GM18511 (cell line): ENCODE data around the gene CH25H.
A peak's percentile ranks its signal among the peaks of the same experiment; 100 is the strongest.
"Not testable (repeated sequence)": the region's sequence is repeated elsewhere in the genome, so short reads cannot be mapped to it uniquely, and the experiment has no call there.

ENCODE experiments used
- ATAC-seq: cut with Tn5 transposase; IDR thresholded peaks from one replicate; pipeline ENCODE4 v1.9.1; 2021; ENCODE audit warnings: mild to moderate bottlenecking, moderate library complexity; ENCODE audit not compliant: unreplicated experiment

CH25H gene

DNA sequence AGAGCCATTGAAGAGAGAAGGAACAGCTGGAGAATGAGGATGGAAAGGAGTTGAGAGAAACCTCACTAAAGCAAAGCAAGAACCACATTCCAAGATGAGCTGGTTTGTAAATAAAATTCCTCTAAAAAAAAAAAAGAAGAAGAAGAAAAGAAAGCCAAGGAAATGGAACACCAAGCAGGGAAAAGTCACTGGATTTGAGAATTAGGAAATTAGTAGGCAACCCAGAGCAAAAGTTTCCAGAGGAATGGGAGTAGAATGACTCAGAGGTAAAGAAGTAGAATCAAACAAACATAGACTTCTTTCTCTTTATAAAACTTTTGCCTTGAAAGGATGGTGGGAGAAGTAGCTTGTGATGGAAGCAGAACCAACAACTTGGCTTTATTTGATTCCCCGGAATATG, 3.9 kb downstream of the CH25H start:
- no peak for ATAC-seq

DNA sequence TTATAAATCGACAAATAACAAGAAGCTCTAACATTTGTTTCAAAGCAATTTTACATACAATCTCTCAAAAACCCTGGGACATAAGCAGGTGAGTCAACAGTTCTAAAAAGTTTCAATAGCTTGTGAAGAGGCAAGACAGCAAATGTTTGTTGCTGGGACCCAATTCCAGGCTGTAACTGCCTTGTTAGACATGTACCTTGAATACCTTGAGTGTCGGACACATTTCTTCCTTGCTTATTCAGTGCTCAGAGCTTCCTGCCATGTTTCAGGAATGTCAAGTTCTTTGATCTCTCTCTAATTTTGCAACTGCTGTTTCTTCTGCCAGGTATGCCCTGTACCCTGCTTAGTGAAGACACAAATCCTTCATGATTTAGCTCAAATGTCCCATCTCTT, 5.1 kb downstream of the CH25H start:
- ATAC-seq: no peak

DNA sequence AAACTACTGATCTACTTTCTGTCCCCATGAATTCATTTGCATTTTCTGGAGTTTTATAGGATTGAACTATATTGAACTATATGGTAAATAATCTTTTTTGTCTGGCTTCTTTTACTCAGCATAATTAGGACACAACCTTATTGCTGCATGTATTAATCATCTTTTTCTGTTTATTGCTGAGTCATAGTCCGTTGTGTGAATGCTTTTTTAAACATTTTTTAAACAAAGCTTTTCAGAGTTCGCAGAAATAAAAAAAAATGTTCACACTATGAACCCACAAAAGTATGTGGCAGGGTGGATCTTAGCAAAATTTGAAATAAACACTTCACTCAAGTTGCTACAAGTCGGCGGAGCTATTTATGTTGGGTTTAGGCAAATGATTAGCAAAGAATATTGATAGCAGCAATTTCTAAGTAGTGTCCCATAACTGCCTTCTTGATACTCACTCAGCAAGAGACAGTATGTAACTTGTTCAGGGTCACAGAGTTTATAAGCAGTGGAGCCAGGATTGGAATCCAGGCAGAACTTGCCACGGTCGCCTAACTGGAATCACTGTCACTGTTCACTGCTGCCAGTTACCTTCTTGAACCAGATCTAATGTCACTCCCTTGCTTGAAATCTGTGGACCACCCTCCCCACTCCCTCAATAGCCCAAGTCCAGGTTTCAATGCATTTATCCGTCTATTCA, 5.6 kb downstream of the CH25H start:
- ATAC-seq: no peak

DNA sequence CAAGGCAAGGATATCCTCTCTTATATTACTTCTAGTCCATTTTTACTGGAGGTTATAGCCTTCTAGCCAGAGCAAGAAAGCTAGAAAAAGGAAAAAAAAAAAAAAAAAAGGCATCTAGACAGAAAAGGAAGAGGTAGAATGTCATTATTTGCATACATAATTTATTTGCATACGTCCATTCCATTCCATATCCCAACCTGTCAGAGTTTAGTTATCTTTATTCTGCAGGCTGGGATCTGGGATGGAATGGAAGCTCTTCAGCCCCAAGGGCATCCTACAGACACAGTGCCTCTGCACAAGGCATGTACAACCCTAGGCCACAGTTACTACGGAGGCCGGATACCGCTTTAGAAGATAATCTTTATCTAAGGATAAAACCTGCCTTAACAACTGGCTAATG, 9.6 kb downstream of the CH25H start:
- no peak for ATAC-seq

DNA sequence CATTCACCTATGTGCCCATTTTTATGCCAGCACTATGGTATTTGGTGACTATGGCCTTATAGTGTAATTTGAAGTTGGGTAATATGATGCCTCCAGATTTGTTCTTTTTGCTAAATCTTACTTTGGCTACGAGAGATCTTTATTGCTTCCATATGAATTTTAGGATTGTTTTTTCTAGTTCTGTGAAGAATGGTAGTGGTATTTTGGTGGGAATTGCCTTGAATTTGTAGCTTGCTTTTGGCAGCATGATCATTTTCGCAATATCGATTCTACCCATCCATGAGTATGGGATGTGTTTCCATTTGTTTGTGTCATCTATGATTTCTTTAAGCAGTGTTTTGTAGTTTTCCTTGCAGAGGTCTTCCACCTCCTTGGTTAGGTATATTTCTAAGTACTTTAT, 15.8 kb downstream of the CH25H start:
- ATAC-seq: not testable (repeated sequence)

DNA sequence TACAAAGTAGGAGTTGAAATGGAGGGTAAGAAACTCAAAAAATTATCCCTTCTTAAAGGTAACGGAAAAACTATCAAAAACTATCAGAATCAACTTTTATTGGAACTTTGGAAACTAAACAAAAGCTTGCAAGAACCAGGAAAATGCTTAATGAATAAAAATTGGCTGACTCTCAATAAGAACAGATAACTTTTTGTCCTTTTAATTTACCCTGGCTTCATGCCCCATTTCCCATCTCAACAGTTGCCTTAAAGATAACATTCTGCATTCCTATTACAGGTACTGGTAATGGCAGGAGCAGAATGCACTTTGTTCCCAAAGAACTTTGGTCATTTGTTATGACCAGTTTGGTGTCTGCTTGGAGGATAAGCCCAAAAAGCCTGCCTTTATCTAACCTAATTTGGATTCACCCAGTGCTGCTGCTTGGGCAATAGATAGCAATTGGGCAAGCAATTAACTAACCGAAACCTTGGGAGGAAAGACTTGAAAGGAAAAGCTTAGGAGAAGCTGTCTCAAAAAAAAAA, 17.8 kb downstream of the CH25H start:
- no peak for ATAC-seq

DNA sequence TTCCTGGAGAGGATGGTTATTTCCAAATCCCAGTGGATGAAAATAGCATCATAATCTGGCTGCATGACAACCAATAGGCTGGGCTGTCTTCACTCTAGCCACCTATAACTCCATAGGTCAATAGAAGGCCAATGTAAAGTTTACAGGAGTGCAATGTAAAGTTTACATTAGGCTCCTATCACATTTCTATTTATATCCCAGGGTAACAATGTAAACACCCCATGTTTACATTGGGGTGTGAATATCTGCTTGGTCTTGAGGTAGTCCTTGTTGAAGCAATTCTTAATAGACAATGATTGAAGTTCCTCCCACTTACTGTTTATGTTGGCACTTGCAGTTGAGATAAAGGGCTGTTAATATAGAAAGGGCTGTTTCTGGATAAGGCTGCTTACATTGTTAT, 21.5 kb downstream of the CH25H start:
- no peak for ATAC-seq

DNA sequence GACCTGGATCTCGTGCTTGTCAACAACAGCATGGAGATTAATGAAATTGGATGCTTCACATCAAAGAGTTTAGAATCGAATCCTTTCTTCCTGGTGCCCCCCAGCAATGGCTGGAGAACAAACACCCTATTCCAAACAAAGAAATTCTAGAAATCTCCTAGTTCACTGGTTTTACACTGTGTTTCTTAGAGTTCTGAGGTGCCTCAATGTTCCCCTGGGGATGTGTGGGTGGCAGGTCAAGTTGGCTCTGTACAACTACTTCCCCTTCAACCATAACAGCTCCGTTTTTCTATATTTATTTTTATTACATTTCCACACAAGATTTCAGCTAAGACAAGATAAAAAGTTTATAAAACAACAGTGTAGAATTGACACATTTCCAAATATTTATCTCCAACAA, 22.5 kb downstream of the CH25H start:
- no peak for ATAC-seq

DNA sequence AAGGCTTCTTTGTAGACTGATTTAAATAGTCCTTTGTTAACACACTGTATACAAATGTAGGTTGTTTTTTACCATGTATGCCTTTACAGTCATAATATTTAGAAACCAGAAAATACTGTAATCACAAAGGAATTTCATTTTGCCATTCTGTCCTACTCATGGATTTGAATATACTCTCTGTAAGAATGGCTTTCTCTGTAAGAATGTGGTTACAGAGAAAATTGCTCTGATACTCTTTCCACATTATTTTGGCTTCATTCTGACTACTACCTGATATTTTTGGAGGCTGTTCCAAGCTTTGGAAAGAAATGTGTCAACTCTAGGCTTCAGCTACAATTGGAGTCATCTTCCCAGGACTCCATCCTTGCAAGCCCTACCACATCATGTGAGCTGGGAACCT, 23.5 kb downstream of the CH25H start:
- ATAC-seq: no peak

DNA sequence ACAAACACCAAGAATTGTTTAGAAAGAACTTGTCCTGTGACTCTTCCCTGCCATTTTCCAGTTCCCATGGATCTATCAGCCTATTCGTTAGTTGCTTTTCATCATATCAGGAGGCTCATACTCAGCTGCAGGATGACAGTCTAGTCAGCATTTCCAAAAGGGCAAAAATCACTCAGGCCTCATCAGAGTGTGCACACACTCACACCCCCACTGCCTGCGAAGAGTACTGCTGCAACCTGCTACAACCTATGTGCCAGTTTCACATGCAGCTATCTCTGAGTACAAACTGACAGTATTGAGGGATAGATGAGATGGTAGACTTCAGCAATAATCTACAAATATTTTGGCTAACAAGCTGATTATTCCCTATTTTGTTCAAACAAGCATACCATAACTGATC, 24.2 kb downstream of the CH25H start:
- no peak for ATAC-seq

DNA sequence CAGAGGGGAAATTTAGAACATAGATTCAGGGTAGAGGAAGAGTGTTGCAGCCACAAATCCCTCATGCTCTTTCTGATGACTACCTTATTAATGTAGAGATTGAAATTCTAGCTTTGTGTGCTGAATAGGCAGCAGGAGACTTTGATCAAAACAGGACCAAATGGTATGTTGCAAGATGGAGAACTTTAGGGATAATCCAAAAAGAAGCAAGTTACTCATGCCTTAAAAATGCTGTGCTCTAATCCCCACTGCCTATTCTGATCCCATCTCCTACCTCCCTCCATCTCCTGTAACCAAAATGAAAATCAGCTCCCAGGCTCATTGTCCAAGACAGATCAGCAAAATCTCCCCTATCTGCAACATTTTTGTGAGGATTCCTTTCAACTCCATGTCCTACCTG, 31.3 kb downstream of the CH25H start:
- no peak for ATAC-seq

DNA sequence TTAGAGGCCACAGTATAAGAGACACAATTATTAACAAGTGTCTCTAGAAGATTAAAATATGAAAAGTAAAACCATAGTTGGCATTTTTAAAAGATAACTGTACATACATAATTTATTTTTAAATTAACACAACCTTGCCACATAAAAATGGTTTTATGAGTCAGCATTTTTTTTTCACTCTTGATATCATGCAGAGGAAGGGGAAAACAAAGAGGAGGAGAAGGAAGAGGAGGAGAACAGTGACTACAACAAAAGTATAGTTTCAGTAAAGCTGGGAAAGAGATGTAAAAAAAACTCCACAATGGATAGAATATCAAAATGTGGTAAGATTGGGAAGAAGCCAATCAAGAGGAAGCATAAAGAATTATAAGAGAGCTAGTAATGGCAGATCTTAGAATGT, 34.0 kb downstream of the CH25H start:
- no peak for ATAC-seq

DNA sequence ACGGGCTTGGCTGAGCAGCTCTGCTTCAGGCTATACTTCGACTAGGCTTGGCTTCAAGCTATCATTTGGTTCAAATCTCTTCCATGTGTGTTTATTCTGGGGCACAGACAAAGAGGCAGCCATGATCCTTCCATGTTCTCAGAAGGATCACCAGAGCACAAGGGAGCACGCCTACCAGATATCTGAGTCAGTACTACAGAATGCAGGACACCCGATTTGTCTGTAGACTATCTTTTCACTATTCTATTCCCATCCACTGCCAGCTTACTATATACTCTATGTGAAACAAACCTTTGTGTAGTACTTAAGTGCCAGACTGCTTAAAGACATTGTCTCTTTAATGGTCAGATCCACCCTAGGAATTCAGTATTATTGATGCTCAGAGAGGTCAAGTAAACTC, 35.1 kb downstream of the CH25H start:
- no peak for ATAC-seq

DNA sequence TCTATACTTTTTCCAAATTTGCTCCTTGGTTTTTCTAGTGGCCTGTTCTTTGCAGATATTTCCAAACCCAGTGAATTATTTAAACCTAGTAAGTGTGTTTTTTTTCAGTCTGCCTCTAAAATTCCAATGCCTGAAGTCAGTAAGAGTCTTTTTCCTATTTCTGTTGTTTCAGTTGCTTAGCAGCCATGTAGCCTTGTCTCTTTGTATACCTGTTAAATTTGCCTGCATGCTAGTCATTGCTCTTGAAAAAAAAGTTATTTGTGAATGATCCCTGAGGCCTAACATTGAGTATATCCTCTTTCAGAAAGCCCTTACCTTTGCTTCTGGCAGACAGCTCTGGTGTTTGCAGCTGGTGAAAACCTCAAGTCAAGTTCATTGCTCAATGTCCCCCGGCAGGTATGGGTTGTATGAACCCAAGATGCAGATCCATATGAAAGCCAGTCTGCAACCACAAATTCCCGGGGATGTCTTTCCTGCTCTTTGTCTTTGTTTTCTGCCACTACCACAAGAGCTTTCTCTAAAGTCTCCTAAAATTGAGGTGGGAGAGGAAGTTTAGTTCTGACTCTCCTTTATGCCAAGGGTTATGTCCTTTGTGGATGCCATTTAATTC, 35.7 kb downstream of the CH25H start:
- no peak for ATAC-seq

DNA sequence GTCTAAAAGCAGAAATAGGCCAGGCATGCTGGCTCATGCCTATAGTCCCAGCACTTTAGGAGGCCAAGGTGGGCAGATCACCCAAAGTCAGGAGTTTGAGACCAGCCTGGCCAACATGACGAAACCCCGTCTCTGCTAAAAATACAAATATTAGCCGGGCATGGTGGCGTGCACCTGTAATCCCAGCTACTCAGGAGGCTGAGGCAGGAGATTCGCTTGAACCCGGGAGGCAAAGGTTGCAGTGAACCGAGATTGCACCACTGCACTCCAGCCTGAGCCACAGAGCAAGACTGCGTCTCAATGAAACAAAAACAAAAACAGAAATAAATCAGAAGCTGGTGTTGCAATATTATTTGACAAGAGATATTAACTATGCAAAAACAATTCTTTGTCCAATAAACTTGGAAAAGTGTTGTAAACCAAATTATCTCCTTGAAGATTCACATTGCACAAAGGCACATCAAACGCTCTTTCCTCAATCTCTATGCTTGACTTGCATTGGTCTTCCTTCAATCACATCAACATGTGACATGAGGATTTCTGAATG, 38.7 kb downstream of the CH25H start:
- not testable (repeated sequence) for ATAC-seq

DNA sequence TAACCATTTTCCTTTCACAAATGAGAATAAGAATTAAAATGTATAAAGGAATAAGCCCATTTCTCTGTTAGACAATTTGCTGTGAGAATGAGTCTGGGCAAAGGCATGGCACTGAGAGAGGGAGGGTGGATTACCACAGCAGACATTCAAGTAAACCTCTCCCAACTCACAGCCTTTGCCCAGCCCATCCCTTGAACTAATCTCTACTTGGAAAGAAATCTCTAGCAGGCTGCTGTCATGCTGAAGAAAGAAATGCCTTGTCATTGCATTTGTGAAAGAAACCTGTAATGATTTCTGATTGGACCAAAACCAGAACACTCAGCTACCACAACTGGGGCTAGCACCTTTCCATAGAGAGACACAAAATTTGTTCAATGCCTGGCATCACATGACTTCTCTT, 39.2 kb downstream of the CH25H start:
- ATAC-seq: no peak

DNA sequence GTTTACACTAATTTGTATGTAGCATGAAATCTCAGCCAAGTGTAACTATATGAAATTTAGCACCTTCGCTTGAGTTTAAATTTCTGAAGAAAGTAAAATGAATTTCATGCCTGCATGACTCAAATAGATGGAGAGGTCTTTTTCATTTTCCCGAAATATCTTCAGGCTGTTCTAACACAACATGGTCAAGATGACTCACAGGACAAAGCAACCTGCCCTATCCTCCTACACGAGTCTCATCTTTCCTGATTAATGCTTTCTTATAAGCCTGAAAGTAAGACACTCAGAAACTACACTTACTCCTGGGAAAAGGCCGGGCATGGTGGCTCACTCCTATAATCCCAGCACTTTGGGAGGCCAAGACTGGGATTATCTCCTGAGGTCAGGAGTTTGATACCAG, 41.2 kb downstream of the CH25H start:
- ATAC-seq: no peak

DNA sequence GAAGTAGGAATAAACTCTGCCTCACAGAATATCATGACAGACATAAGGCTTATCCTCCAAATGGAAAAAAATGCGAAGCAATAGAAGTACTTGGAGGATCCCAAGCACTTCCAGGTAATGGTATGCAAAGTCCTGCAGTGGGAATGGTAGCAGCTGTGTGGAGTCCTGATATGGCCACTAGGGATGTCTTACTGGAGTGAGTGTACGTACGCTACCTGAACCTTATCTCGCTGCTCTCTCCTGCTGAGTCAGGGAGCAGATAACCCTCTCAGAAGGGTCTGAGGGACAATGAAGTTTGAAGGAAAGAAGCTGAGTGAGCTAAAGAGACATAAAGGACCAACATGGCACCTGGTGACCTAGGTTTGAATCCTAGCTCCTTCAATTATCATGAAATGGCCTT, 42.2 kb downstream of the CH25H start:
- no peak for ATAC-seq

DNA sequence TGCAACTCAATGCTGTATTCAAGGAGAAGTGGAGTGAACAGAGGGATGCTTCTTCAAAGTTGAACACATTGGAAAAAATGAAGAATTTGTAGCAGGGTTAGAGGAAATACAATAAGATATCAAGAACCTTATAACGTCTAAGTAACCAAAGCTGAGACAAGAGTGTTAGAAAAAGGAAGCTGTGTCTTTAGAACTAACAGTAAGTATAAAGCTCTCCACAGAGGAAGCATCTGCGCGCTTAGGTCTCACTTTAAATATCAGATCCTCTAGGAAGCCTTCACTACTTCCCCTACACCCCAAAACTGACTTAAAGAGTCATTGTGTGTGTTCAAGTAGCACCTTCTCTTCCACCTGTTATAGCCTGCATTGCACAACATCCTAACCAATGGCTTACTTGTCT, 43.0 kb downstream of the CH25H start:
- peak; percentile 10 for ATAC-seq

DNA sequence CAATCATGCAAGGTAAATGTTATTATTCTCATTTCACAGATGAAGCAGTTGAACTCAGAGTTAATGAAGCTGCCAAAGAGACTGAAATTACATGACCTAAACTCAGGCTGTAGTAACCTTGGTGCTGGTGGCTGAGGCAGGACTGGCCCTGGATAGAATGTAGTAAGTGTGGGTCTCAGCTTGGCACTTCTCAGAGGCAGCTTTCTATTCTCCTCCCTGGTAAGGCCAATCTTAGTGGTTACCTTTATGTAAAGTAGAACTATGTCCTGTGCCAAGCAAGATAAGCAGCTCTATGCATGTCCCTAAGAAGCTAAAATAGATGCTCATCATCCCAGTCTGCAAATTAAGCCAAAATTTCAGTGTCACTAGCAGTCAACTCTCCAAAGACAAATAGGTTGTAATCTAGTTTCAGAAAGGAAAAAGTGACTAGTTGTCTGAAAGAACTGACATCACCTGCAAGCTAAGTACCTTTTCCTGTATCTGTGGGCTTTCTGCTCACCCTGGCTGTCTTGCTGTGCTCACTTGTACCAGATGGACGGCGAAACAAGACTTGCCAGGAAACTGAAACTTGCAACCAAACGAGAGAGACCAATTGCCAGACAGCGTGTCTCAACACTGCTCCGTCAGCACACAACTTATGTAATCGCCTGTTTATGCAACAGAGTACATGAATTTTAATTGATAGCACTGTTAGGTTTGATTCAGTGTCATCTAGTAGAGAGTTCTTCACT, 43.7 kb downstream of the CH25H start:
- peak; percentile 99 for ATAC-seq

DNA sequence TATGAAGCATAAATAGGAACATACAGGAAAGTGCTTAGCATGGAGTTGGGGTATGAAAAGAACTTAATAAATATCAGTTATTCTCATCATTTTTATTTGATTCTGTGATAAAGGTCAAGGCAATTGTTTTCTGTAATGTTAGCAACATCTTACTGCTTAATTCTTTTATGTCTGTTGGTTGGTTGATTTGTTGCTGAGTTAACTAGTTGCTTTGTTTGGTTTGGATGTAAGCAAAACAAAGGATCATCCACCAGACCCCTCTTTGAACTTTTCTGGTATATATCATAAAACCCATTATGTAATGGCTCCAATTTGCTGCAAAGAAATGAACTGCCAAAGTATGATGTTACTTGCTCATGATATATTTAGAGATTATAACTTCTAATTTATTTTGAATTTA, 44.5 kb downstream of the CH25H start:
- ATAC-seq: no peak

DNA sequence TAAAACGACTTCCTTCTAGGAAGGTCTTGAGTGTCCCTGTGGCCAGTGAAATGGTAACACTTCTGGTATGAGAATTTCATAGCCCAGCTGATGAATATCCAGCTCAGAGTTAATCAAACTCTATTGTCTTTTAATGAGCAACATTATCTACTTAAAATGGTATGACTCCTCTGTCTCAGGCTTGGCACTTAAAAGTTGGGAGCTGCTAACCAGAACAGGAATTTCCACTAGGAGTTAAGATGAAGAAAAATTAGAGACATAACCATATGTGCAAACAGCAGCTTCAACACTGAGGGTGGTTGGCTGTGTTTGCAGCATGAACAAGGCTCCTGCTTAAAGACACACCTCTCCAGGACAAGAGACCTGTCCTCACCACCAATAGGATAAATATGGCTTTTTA, 46.8 kb downstream of the CH25H start:
- ATAC-seq: no peak
